Heart right ventricle (tissue), 16 donors: ENCODE results near the gene CENPS. TPM values are rescaled to one million over a fixed set of nuclear protein-coding genes. Genes with fewer than 3 reads are reported as not detected.
A peak's percentile ranks its signal among the peaks of the same experiment; 100 is the strongest.

Source experiments
- ATAC-seq, 8 donors: fragments of 200-7000 bp; cut with Tn5 transposase; one replicate each; pipeline ENCODE4 v1.9.1; 2020; ENCODE audit warnings: mild to moderate bottlenecking in 8 of 8, moderate library complexity in 8 of 8, moderate number of reproducible peaks in 1 of 8
- DNase-seq, 2 donors: peaks; one replicate each; pipeline ENCODE4 v3.0.0-alpha.2; 2020
- H3K27ac ChIP-seq, 10 donors: fragments of 200-600 bp; sonication (generic) in 2 of 10; one replicate each; pipeline versions ENCODE4 v1.5.0 to v1.8.0; 2020 to 2022; ENCODE audit warnings: mild to moderate bottlenecking in 3 of 10
- H3K27me3 ChIP-seq, 7 donors: fragments of 200-600 bp; one replicate each; pipeline ENCODE4 v1.8.0; 2021 to 2022; ENCODE audit warnings: mild to moderate bottlenecking in 2 of 7
- H3K36me3 ChIP-seq, 9 donors: fragments of 200-600 bp; sonication (generic) in 1 of 9; one replicate each; pipeline versions ENCODE4 v1.5.0 to v1.8.0; 2020 to 2022; ENCODE audit warnings: mild to moderate bottlenecking in 2 of 9
- H3K4me1 ChIP-seq, 9 donors: fragments of 200-600 bp; sonication (generic) in 1 of 9; one replicate each; pipeline versions ENCODE4 v1.5.0 to v1.8.0; 2020 to 2022; ENCODE audit warnings: mild to moderate bottlenecking in 4 of 9
- H3K4me3 ChIP-seq, 10 donors: fragments of 200-600 bp; sonication (generic) in 2 of 10; one replicate each; pipeline versions ENCODE4 v1.5.0 to v1.8.0; 2020 to 2022; ENCODE audit warnings: mild to moderate bottlenecking in 7 of 10, moderate library complexity in 2 of 10
- H3K9me3 ChIP-seq, 11 donors: fragments of 200-600 bp in 10 of 11; sonication (generic) in 2 of 11; one replicate each; pipeline versions ENCODE4 v1.5.0 to v1.8.0; 2013 to 2022; ENCODE audit warnings: mild to moderate bottlenecking in 2 of 11, control low read depth in 1 of 11, moderate library complexity in 1 of 11
- WGBS, 2 donors: extraction: QIAGEN DNeasy Blood & Tissue Kit; methylation state at CpG; one replicate each; pipeline ENCODE4 v1.1.7; 2013; ENCODE audit warnings: inconsistent platforms in 1 of 2; 5-methylcytosine and 5-hydroxymethylcytosine counted together
- intact Hi-C, 10 donors: fragments of 100-400 bp; cut with DNase I; formaldehyde crosslinking; loops; one replicate each; pipeline versions ENCODE4 v1.11.1 to v1.14.2; 2022
- polyA plus RNA-seq, 2 donors: library from polyadenylated mRNA; stranded (reverse); fragments of 200-250 nt; gene quantifications; one replicate each; pipeline ENCODE4 v1.2.3, GENCODE V29; 2013
- total RNA-seq, 10 donors: library from RNA; stranded (reverse); fragmentation: NEBNext Ultra II Directional in 3 of 10; extraction: Animal tissue kit (Norgen Biotek cat#: 25700) in 3 of 10; gene quantifications; one replicate each; pipeline versions ENCODE4 v1.2.1 to v1.2.4, GENCODE V29; 2021 to 2023
- TF ChIP-seq, protein P1 (sequence below), 9 donors: fragments of 200-600 bp; sonication (generic) in 2 of 9; IDR thresholded peaks; one replicate each; pipeline versions ENCODE4 v1.5.0 to v1.8.0; 2021 to 2022; ENCODE audit warnings: antibody characterized with exemption in 9 of 9, mild to moderate bottlenecking in 5 of 9, moderate library complexity in 1 of 9
- donor health status: Arrhythmogenic right ventricular cardiomyopathy.
- donor health status: ischemic (EF 13 %, LVEDD 7.1; RV severe dilation, severe dysfunction).
- donor health status: healthy with polysubstance abuse.
- donor health status: DM: no; HTN: yes; CAD: no.
- donor health status: DM: no; HTN: no; CAD: no.
- donor health status: ischemic (EF 25% LVEDD 6.9; RV normal size, moderate dysfunction).
- donor health status: ischemic (EF 25% LVEDD 5.7; RV mildly dilated, moderate dysfunction).
- donor health status: healthy.
- donor health status: DM: yes; HTN: yes; CAD: no.
- donor health status: Ischemic cardiomyopathy.
- donor health status: ischemic (EF 35%, LVEDD 5.7; RV mildly dilated, moderate dysfunction).
- donor health status: nonischemic (EF 11% LVEDD 7.7; RV severe dilation, severe dysfunction).
- donor health status: DM: yes; HTN: yes; CAD: no.
- donor health status: PGD.
- donor health status: ischemic (EF 29% LVEDD 5.4; RV normal size, mild dysfunction).
- donor health status: nonischemic (EF 23%, LVEDD 6.1; RV moderate dilation, normal function).

The CENPS gene
- total and polyA plus RNA-seq, 12 donors, result 4.9 to 10.7 (median 9.3) TPM

GRCh38 chr1:10388387-10388715 is 41.9 kb upstream of the CENPS start:
- ATAC-seq, result peak in 2 of 8 donors; percentile 16 to 49
- peaks cover 0 to 39% (median 14%) of the 10 kb centered on the region in 9 donors for H3K4me1 ChIP-seq
- peak overlapping the region in 2 of 10 donors; percentile 11 to 14 for H3K4me3 ChIP-seq

GRCh38 chr1:10389271-10389973 is 40.8 kb upstream of the CENPS start:
- WGBS, 2 donors, result 93 to 95% methylated on average over 6 of the region's 6 CpGs
- H3K4me1 ChIP-seq, result peaks cover 0 to 39% (median 14%) of the 10 kb centered on the region in 9 donors

More at GRCh38 chr1:10388387-10388715, 41.9 kb upstream of the CENPS start:
- 69 to 71% methylated on average over 3 of the region's 3 CpGs for WGBS, 2 donors
- Histone ChIP-seq H3K27ac (peak overlapping the region in 6 of 10 donors; percentile 53 to 82 (median 61)), H3K27me3 (no peaks in the 10 kb centered on the region), H3K9me3 (no peaks in the 10 kb centered on the region), H3K36me3 (no peaks in the 10 kb centered on the region)
- TF ChIP-seq, protein P1, sequence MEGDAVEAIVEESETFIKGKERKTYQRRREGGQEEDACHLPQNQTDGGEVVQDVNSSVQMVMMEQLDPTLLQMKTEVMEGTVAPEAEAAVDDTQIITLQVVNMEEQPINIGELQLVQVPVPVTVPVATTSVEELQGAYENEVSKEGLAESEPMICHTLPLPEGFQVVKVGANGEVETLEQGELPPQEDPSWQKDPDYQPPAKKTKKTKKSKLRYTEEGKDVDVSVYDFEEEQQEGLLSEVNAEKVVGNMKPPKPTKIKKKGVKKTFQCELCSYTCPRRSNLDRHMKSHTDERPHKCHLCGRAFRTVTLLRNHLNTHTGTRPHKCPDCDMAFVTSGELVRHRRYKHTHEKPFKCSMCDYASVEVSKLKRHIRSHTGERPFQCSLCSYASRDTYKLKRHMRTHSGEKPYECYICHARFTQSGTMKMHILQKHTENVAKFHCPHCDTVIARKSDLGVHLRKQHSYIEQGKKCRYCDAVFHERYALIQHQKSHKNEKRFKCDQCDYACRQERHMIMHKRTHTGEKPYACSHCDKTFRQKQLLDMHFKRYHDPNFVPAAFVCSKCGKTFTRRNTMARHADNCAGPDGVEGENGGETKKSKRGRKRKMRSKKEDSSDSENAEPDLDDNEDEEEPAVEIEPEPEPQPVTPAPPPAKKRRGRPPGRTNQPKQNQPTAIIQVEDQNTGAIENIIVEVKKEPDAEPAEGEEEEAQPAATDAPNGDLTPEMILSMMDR (IDR thresholded peaks at IDR 0.05), result no peak
- DNase-seq, result no peak
- intact Hi-C loops, result no loop called here

DNA sequence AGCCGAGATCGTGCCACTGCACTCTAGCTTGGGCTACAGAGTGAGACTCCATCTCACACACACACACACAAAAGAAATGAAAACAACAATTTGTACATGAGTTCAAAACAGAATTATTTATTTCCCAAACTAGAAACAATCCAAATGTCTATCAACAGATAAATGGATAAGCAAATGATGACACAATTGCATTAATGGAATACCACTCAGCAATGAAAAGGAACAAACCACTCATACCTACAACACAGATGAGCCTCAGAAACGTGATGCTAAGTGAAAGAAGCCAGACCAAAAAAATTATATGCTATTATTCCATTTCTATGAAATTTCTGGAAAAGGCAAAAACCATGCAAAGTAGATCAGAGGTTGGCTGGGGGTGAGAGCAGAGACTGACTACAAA is 33.4 kb upstream of the CENPS start:
- ATAC-seq, result no peak
- H3K27me3 ChIP-seq, result no peaks in the 10 kb centered on the region
- WGBS, 2 donors, result 92 to 96% methylated on average over 3 of the region's 3 CpGs

More at GRCh38 chr1:10389271-10389973, 40.8 kb upstream of the CENPS start:
- ATAC-seq, result no peak
- no peak for DNase-seq
- peaks cover 0 to 7% (median 0%) of the 10 kb centered on the region in 11 donors for H3K9me3 ChIP-seq
- TF ChIP-seq, protein P1 (IDR thresholded peaks at IDR 0.05), result no peak
- H3K36me3 ChIP-seq, result no peaks in the 10 kb centered on the region
- no peak overlapping the region for H3K4me3 ChIP-seq
- intact Hi-C loops, result no loop called here
- no peaks in the 10 kb centered on the region for H3K27me3 ChIP-seq
- peak overlapping the region in 2 of 10 donors; percentile 23 to 82 for H3K27ac ChIP-seq

DNA sequence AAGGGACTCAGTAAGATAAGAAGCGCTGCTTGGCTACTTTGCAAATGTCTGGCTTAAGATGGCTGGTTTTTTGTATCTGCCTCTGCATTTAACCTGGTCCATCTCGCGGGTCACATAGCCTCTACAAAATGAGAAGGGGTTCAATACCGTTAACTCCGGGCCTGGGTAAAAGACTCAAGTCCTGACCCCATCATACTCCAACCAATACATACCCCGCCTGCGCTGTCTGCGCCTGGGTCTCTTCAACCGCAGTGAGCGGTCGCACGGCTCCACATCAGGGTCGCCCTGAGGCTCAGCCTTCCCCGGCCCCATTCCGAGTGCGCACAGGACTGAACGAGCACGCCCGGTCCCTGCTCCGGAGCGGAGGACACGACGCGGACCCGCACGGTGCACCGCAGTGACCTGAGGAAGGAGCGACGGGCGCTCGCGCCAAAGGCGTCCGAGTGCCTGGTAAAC is 31.9 kb upstream of the CENPS start:
- Histone ChIP-seq H3K27ac (peak overlapping the region in 9 of 10 donors; percentile 39 to 97 (median 89)), H3K4me3 (peak overlapping the region; percentile 39 to 99 (median 80)), H3K27me3 (no peaks in the 10 kb centered on the region), H3K36me3 (peaks cover 0 to 22% (median 5%) of the 10 kb centered on the region in 9 donors), H3K9me3 (peaks cover 0 to 10% (median 0%) of the 10 kb centered on the region in 11 donors), H3K4me1 (peaks cover 3 to 42% (median 14%) of the 10 kb centered on the region in 9 donors)
- intact Hi-C loops, result loop anchor here in 1 of 10 donors (2.0 kb wide), 2 partner anchors 22 to 76 kb away; partner anchors contain the start of gene PEX14
- ATAC-seq, result no peak
- WGBS, 2 donors, result 0 to 1% methylated on average over 34 of the region's 34 CpGs
- DNase-seq, result no peak
- TF ChIP-seq, protein P1 (IDR thresholded peaks at IDR 0.05), result no peak

More for the DNA sequence above, 33.4 kb upstream of the CENPS start:
- Histone ChIP-seq H3K36me3 (peaks cover 0 to 8% (median 0%) of the 10 kb centered on the region in 9 donors), H3K9me3 (peaks cover 0 to 10% (median 0%) of the 10 kb centered on the region in 11 donors), H3K4me3 (no peak overlapping the region), H3K27ac (no peak overlapping the region), H3K4me1 (peaks cover 3 to 28% (median 14%) of the 10 kb centered on the region in 9 donors)
- TF ChIP-seq, protein P1 (IDR thresholded peaks at IDR 0.05), result no peak
- intact Hi-C loops, result no loop called here
- DNase-seq, result no peak
